HS-27A (cell line): Measurements from ENCODE around the gene SLC25A12.
"Not testable (repeated sequence)": the region's sequence is repeated elsewhere in the genome, so short reads cannot be mapped to it uniquely, and the experiment has no call there.

Source experiments
- DNase-seq: peaks from one replicate; pipeline ENCODE4 v3.0.0-alpha.2; 2012; ENCODE audit warnings: low read depth, missing footprints

Gene SLC25A12

DNA sequence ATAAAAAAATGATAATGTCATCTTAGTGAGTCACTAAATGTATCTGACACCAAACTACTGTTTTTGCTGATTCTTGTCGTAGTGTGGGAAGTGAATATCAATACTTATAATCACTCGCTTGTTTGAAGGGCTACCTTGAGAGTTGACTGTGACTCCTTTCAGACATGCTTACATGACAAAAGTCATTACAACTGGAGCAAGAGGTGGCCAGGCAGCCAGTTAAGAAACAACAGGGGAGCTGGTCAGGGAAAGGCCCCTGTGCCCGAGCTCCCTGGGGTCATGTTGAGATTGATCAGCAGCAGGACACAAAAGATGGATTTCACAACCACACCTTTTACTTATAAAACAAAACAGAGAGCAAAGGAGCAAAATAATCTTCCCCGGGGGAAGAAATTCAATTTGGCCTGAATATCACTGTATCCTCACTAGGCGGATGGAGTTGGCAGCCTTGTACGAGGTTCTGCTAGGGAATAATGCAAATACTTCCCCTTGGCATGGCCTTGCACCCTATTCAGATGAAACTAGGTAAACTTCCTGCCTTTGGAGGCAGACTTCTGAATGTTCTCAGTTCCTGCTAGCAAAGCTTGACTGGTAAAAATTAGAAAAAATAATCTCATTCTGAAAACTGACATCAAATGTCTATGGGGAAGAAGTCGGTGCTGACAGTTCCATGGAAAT, 105.6 kb downstream of the SLC25A12 start:
- DNase-seq = no peak

DNA sequence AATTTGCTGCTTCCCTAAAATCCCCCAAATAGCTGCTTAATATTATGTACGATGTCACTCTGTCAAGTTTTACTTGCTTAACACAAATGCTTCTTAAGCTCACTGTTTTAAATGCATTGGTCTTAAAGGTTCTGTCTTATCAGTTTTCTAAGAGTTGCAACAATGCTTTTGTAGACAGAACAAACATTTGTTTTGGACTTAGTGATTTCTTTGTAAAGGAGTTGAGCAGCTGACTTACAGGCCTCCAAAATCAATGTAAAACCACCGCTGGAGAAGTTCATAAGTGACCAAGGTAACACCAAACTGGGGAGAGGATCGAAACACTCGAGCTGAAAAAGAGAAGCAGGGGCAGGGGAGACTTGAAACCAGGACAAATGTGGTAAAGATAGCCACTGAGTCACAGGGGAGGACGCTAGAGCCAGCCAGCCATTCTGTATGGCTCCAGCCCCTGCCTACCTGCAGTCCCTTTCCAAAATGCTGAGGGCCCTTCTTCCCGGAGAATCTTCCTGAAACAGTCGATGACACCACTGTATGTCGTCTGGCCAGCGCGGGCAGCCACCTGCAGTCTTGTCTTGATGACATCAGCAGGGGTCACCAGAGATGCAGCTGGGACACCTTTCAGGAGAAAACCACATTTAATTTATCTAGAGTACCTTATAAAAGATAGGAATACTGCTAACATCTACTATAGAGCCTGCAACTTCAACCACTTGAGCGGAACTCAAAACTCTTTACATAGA, 106.5 kb downstream of the SLC25A12 start:
- DNase-seq = no peak

DNA sequence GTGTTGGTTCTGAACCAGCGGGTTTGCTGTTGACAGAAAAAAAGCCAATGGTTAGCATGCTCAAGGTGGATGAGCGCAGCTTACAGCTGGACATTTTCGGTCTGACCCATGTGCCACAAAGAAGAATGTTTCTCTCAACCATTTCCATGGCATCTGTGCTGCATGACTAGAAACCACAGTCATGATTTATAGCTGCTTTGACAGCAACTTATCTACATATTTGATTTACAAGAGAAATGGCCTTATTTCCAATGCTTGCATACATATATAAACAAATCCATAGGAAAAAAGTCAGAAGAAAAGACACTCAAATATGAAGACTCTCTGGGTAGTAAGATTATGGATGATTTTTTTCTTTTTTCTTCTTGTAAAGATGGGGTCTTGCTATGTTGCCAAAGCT, 108.6 kb downstream of the SLC25A12 start:
- DNase-seq = no peak

DNA sequence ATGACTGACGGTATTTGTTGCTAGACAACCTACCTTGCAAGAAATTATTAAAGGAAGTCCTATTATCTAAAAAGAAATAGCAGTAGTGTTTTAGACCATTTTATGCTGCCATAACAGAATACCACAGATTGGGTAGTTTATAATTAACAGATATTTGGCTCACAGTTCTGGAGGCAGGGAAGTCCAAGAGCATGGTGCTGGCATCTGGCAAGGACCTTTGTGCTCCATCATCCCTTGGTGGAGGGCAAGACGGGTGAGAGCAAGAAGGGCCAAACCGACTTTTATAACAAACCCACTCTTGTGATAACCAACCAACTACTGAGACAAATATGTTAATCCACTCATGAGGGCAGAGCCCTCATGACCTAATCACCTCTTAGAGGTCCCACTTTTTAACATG, 115.5 kb downstream of the SLC25A12 start:
- no peak for DNase-seq

DNA sequence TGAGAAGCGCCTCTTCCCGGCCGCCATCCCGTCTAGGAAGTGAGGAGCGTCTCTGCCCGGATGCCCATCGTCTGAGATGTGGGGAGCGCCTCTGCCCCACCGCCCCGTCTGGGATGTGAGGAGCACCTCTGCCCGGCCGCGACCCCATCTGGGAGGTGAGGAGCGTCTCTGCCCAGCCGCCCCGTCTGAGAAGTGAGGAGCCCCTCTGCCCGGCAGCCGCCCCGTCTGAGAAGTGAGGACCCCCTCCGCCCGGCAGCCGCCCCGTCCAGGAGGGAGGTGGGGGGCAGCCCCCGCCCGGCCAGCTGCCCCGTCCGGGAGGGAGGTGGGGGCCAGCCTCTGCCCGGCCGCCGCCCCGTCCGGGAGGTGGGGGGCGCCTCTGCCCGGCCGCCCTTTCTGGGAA, 119.5 kb downstream of the SLC25A12 start:
- not testable (repeated sequence) for DNase-seq

DNA sequence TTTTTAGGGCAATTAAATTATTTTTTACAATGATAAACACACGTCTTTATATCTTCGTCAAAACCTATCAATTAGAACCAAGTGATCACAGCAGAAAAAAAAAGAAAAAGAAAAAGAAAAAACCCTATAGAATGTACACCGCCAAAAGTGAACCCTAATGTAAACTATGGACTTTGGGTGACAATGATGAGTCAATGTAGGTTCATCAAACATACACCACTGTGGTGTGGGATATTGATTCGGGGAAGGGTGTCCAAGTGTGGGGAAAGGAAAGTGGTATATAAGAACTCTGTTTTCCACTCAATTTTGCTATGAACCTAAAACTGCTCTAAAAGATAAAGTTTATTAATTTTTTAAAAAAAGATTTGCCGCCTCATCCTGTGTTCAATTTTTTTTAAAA, 121.7 kb downstream of the SLC25A12 start:
- no peak for DNase-seq

DNA sequence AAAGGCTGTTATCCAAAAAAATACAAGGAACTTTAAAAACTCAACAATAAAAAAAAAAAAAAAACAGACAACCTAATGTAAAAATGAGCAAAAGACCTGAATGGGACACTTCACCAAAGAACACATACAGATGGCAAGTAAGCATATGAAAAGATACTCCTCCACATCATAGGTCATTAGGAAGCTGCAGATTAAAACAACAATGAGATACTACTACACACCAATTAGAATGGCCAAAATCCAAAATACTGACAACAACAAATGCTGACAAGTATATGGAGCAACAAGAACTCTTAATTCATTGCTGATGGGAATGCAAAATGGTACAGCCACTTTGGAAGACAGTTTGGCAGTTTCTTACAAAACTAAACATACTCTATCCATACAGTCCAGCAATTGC, 122.6 kb downstream of the SLC25A12 start:
- no peak for DNase-seq

DNA sequence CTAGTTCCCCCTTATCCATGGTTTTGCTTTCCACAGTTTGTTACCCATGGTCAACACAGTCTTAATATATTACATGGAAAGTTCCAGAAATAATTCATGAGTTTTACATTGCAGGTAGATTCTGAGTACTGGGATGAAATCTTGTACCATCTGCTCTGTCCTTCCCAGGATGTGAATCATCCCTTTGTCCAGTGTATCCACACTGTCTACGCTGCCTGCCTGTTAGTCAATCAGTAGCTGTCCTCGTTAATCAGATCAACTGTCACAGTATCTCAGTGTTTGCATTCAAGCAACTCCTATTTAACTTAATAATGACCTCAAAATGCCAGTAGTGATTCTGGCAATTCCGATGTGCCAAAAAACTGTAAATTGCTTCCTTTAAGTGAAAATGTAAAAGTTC, 130.4 kb downstream of the SLC25A12 start:
- no peak for DNase-seq

DNA sequence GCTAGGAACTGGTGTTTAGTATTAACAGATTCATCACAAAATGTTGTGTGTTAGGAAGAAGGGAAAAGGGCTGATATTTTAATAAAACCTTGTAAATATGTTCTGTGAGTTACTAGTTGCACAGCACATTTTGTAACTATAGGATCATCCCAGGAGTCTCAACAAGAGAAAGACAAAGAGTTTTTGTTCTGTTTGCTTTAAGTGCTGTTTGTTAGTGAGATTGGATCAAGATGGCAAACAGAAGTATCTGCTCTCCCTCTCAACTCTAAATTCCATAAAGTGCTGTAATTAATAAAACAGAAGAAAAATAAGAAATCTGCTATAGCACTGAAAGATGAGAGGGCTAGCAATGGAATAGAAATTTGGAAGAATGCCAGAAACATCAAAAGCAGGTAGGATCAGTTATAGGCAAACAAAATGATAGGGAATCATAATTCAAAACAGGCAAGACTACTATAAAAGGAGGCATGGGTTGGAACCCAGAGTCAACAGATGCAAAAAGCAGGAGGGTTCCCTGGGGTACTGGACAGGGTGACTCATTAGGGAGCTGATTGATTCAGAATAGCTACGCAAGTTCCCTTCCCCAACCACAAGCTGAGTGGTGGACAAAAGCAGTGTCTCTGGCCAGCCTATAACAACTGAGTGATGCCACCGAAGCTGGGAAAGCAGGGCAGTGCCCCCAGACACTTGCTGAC, 131.0 kb downstream of the SLC25A12 start:
- DNase-seq = no peak

DNA sequence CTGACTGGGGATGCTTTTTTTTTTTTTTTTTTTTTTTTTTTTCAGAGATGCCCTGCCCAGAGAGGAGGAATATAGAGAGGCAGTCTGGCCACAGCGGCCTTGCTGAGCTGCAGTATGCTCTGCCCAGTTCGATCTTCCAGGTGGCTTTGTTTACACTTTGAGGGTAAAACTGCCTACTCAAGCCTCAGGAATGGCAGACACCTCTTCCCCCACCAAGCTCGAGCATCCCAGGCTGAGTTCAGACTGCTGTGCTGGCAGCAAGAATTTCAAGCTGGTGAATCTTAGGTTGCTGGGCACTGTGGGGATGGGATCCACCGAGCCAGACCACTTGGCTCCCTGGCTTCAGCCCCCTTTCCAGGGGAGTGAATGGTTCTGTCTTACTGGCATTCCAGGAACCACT, 132.9 kb downstream of the SLC25A12 start:
- not testable (repeated sequence) for DNase-seq

DNA sequence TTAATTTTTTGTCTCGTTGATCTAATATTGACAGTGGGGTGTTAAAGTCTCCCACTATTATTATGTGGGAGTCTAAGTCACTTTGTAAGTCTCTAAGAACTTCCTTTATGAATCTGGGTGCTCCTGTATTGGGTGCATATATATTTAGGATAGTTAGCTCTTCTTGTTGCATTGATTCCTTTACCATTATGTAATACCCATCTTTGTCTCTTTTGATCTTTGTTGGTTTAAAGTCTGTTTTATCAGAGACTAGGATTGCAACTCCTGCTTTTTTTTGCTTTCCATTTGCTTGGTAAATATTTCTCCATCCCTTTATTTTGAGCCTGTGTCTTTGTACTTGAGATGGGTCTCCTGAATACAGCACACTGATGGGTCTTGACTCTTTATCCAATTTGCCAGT, 135.3 kb downstream of the SLC25A12 start:
- not testable (repeated sequence) for DNase-seq

DNA sequence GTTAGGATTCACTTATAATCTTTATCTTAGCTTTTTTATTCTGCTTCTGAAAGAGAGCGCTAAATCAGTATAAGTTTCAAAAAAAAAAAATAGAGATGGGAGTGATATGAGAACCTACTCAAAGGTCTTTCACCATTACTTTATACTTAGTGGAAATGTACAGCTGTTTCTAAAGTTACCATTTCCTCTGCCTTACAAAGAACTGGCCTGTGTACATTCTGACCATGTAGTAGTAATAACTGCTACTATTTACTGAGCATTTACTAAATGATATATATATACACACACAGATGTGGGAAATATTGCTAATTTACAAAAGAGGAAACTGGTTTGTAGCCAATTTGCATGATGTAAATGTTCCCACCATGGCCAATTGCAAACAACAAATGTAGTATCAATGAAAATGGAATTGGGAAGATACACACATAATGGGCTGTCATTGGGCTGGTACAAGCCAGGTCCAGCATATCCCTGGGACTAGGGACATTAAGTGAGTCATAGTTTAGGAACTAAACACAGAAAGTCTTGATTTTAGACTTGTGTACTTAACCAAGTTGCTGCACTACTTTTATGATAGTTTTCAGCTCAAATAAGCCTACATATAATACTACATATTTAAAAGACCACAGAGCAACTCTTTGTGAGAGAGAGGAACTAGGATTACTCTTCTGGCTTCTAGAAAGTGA, 139.6 kb downstream of the SLC25A12 start:
- DNase-seq = no peak

DNA sequence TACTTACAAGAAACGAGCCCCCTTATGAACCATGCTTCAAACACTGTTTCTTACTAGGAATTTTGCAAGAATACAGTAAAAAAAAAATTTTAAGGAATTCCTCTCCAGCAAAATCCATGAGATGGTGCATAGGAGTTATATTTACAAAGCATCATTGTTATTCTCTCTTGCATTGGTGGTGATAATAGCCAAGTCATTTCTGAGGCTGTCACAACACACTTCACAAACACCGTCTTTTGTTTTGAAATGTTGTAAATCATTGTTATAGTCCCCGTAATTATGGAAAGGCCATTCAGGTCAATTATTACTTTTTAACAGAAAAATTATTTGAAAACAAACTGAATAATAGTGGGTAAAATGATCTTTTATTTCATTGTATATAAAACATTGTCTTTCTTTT, 146.7 kb downstream of the SLC25A12 start:
- no peak for DNase-seq

DNA sequence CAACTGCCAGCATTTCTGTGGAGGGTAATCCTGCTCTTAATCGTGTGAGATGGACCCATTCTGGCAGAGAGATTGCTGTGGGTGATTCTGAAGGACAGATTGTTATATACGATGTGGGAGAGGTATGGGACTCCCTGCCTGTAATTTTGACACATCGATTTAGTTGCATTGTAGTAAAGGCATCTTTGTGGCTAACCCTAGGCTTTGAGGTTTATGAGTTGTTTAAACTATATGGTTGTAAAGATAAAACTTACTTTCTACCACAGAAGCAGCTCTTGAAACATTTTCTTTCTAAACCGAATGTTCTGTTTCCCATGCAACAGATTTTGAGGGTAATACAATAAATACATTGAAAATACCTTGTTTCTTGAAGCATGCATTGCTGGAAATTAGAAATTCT, 148.2 kb downstream of the SLC25A12 start:
- no peak for DNase-seq

DNA sequence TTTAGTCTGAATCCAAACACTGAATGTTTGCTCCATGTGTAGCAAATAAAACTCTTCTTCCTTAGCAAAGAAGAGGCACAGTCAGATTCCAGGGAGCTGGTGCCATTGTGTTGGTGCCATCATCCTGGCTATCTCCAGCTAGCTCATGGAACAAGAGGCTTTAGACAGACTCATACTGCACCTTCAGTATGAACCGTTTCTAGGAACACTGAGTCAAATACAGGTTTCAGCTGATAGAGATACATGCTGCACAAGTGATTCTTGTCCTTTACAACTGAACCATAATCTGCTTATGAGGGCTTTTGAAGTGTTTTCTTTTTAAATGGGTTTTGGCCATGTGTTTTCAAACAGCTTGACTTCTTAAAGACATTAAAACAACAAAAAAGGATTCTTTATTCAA, 148.9 kb downstream of the SLC25A12 start:
- DNase-seq = no peak

DNA sequence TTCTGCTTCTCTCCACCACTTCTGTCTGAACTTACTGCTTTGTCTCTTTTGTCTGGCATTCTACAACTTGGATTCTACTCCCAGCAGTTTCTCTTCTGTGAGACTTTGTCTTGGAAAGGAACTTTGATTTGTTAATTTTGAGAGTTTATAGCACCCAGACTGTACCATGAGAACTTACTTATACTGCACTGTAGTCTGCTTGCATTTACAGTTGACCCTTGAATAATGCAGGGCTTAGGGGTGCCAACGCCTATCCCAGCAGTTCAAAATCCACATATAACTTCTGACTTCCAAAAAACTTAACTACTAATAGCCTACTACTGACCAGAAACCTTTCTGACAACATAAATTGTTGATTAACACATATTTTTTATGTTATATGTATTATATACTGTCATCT, 151.3 kb downstream of the SLC25A12 start:
- DNase-seq = no peak

DNA sequence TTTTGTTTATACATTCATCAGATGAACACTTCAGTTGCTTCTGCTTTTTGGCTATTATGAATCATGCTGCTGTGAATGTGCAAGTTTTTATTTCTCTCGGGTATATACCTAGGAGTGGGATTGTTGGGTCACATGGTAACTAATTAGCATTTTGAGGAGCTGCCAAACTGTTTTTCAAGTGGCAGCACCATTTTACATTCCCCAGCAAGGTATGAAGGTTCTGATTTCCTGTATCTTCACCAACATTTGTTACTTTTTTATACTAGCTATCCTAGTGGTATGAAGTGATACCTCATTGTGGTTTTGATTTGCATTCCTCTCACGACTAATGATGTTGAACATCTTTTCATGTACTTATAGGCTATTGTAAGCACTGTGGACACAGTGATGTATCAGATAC, 152.9 kb downstream of the SLC25A12 start:
- DNase-seq = no peak

DNA sequence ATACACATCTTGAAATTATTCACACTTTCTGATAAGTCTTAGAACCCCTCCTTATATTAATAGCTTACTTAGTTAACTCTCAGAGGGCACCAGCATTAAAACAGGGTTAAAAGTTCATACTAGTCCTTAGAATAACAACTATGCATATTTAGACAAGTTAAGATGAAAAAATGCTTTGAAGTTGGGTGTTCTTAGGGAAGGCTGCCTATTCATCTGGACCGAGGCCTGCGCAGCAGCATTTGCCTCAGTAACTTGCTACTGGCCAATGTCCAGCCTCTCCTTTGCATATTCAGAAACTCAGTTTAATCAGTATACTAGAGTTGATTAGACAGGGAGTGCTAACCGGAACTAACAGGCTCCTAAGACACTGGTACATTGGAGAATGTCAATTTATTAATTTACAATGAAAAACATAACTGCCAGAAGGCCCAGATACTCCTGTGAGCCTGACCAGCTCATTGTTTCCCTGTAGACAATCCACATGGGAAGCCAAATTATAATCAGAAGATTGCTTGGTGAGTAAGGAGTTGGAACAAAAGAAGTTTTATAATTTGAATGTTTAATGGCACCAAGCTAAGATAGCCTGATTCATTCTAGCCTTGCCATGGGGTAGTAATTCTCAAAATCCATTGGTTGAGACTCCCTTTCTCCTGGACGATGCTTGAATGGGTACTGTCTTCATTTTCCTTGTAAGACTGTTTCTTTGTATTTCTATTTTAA, 157.9 kb downstream of the SLC25A12 start:
- no peak for DNase-seq
